Thyroid gland (tissue), 4 donors: ENCODE results near the gene TBC1D22A. TPM values are rescaled to one million over a fixed set of nuclear protein-coding genes. Genes with fewer than 3 reads are reported as not detected.

Experiments
- DNase-seq, 2 donors: peaks; one replicate each; pipeline ENCODE4 v3.0.0-alpha.2; 2019
- H3K27ac ChIP-seq, 3 donors: fragments of 200-600 bp; sonication (generic); 1 replicate in 2 of 3; 2 replicates in 1 of 3; pipeline ENCODE4 v1.5.1; 2016 to 2019; ENCODE audit warnings: mild to moderate bottlenecking in 1 of 3, moderate library complexity in 1 of 3
- H3K27me3 ChIP-seq: fragments of 200-600 bp; sonication (generic); one replicate; pipeline ENCODE4 v1.5.1; 2019
- H3K36me3 ChIP-seq, 2 donors: fragments of 200-600 bp; sonication (generic); one replicate each; pipeline ENCODE4 v1.5.1; 2016 to 2019
- H3K4me1 ChIP-seq, 2 donors: fragments of 200-600 bp; sonication (generic); one replicate each; pipeline ENCODE4 v1.5.1; 2017 to 2019
- H3K4me3 ChIP-seq, 3 donors: fragments of 200-600 bp; sonication (generic); replicated peaks in 1 of 3; 1 replicate in 2 of 3; 2 replicates in 1 of 3; pipeline ENCODE4 v1.5.1; 2016; ENCODE audit warnings: mild to moderate bottlenecking in 1 of 3
- H3K9me3 ChIP-seq: fragments of 200-600 bp; sonication (generic); one replicate; pipeline ENCODE4 v1.5.1; 2017
- CTCF ChIP-seq, 6 experiments: fragments of 200-600 bp in 3 of 6; fragments of 450-650 bp in 3 of 6; sonication (generic) in 3 of 6; IDR thresholded peaks; one replicate each; pipeline ENCODE4 v1.5.1; 2016 to 2019; ENCODE audit warnings: antibody characterized with exemption in 6 of 6, mild to moderate bottlenecking in 2 of 6, inconsistent platforms in 1 of 6, moderate library complexity in 1 of 6
- POLR2A ChIP-seq, 2 donors: fragments of 450-650 bp; IDR thresholded peaks; one replicate each; pipeline ENCODE4 v1.6.1; 2017; ENCODE audit warnings: antibody characterized with exemption in 2 of 2, mild to moderate bottlenecking in 2 of 2, moderate library complexity in 1 of 2
- WGBS, 2 donors: methylation state at CpG; one replicate each; pipeline ENCODE4 v1.1.5; 2017; 5-methylcytosine and 5-hydroxymethylcytosine counted together
- intact Hi-C: fragments of 100-400 bp; cut with DNase I; formaldehyde crosslinking; loops from one replicate; pipeline ENCODE4 v1.15.1; 2023
- total RNA-seq, 4 donors: library from RNA; depleted of rRNA; stranded (reverse); fragments of >200 nt; gene quantifications; one replicate each; pipeline ENCODE4 v1.2.3, GENCODE V29; 2016

Gene TBC1D22A
- total RNA-seq, 4 donors from 2014 or later = 26.7 to 34.6 (median 33.2) TPM

- no peaks in the 10 kb centered on the region for H3K9me3 ChIP-seq
- WGBS, 2 donors = 63 to 91% methylated on average over 7 to 13 of the region's 13 CpGs
- TF ChIP-seq POLR2A (IDR thresholded peaks at IDR 0.05) (no peak), CTCF (IDR thresholded peaks at IDR 0.05) (no peak)
These were observed 370.0 kb downstream of the TBC1D22A start for GRCh38 chr22:47132428-47132825.

DNA sequence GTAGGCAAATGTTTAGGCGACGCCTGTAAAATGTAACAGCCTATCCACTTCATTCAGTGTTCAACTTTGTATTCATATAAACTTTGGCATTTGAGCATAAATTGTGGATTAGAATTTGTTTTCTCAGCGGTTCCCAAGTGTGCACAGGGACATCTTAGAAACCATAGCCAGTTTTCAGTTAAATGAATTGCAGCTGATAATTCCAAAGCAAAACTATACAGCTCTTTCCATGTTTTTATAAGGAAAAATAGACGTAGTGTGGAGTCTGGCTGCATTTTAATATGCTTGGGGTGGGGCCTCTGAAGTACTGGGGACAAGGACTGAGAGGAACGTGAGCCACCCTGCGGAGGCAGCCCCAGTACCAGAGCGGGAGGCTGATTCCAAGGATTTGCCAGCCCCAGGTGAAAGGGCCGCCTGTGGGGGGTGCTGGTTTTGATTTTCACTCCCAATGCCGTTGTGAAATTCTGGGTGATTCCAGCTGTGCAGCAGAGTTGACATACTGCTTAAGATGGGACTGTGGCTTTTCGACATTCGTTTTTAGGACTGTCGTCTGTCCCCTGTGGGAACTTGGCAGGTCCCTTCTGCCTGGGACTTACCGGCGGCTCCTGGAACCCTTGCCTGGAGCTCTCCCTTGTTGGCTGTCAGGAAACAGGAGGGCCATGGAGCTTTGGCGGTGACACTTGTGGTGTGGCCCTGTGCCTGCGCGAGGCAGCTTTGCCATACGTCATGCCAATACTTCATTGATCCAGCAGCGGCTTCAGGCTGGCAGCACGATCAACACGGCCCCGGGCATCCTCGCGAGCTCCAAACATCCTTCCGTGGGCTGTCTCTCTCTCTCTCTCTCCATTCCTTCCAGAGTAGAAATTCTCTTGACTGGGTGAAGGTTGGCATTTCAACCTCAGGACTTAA lies 370.9 kb downstream of the TBC1D22A start:
- H3K27ac ChIP-seq = no peak overlapping the region
- peaks cover 1 to 2% of the 10 kb centered on the region in 2 donors for H3K4me1 ChIP-seq
- no peak overlapping the region for H3K4me3 ChIP-seq
- DNase-seq = no peak
- TF ChIP-seq CTCF (IDR thresholded peaks at IDR 0.05) (no peak), POLR2A (IDR thresholded peaks at IDR 0.05) (no peak)
- 85 to 92% methylated on average over 23 to 25 of the region's 25 CpGs for WGBS, 2 donors
- H3K27me3 ChIP-seq = no peaks in the 10 kb centered on the region
- H3K9me3 ChIP-seq = no peaks in the 10 kb centered on the region
- intact Hi-C loops = no loop called here
- H3K36me3 ChIP-seq = no peaks in the 10 kb centered on the region

More at GRCh38 chr22:47132428-47132825, 370.0 kb downstream of the TBC1D22A start:
- H3K4me1 ChIP-seq = no peaks in the 10 kb centered on the region
- no peak overlapping the region for H3K27ac ChIP-seq
- no peaks in the 10 kb centered on the region for H3K27me3 ChIP-seq
- intact Hi-C loops = no loop called here
- H3K36me3 ChIP-seq = no peaks in the 10 kb centered on the region
- no peak for DNase-seq
- H3K4me3 ChIP-seq = no peak overlapping the region

DNA sequence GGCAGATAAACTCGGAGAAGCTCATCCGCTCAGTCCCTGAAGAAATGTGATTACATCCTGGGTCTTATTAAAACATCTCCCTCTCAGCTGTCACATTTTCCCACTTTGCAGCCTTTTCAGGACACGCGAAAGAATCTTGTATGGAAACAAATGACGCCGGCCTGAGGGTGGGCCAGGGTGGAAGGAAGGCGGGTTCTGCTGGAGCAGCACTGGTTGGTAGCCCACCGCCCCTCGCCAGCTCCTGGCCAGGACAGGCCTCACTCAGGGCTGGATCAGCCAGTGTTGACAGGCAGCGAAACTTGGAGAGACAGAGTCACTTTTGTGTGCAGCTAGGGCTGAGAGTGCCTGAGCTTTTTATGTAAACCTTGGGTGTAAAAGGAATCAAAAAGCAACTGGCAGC lies 371.8 kb downstream of the TBC1D22A start:
- Histone ChIP-seq H3K27me3 (no peaks in the 10 kb centered on the region), H3K9me3 (no peaks in the 10 kb centered on the region), H3K36me3 (no peaks in the 10 kb centered on the region), H3K27ac (no peak overlapping the region), H3K4me3 (no peak overlapping the region), H3K4me1 (peaks cover 9% of the 10 kb centered on the region in 2 donors)
- intact Hi-C loops = no loop called here
- 80 to 92% methylated on average over 10 of the region's 10 CpGs for WGBS, 2 donors
- TF ChIP-seq POLR2A (IDR thresholded peaks at IDR 0.05) (no peak), CTCF (IDR thresholded peaks at IDR 0.05) (no peak)
- DNase-seq = no peak

DNA sequence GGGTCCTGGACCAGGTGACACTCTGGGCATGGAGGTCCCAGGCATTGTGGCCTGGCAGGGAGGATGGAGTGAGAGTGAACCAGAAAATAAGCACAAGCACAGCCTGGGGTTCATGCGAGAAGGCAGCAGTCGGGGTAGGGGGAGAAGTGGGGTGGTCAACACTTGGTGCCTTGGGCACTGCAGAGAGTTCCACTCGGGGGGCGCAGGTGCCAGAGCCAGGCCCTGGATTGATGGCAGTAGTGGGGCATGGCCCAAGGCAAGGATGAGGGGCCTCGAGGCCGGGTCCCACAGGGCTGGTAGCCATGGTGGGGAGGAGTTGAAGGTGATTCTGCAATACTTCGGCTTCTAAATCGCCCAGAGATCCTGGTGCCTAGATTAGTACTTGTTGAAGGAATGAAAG lies 372.9 kb downstream of the TBC1D22A start:
- 84 to 93% methylated on average over 8 of the region's 8 CpGs for WGBS, 2 donors
- no peak overlapping the region for H3K4me3 ChIP-seq
- no peak for DNase-seq
- no peaks in the 10 kb centered on the region for H3K9me3 ChIP-seq
- intact Hi-C loops = no loop called here
- peaks cover 16 to 18% of the 10 kb centered on the region in 2 donors for H3K4me1 ChIP-seq
- H3K27ac ChIP-seq = no peak overlapping the region
- TF ChIP-seq POLR2A (IDR thresholded peaks at IDR 0.05) (no peak), CTCF (IDR thresholded peaks at IDR 0.05) (no peak)
- no peaks in the 10 kb centered on the region for H3K27me3 ChIP-seq
- no peaks in the 10 kb centered on the region for H3K36me3 ChIP-seq

- Histone ChIP-seq H3K27me3 (no peaks in the 10 kb centered on the region), H3K36me3 (no peaks in the 10 kb centered on the region), H3K4me1 (peaks cover 16 to 18% of the 10 kb centered on the region in 2 donors), H3K4me3 (no peak overlapping the region), H3K27ac (no peak overlapping the region), H3K9me3 (no peaks in the 10 kb centered on the region)
- WGBS, 2 donors = 96 to 97% methylated on average over 9 to 10 of the region's 12 CpGs
- DNase-seq = no peak
- intact Hi-C loops = no loop called here
- no peak for TF ChIP-seq CTCF (IDR thresholded peaks at IDR 0.05)
- TF ChIP-seq POLR2A (IDR thresholded peaks at IDR 0.05) = no peak
These were observed 373.6 kb downstream of the TBC1D22A start for GRCh38 chr22:47136050-47136449.
